AG04450 (cell line): ENCODE results near the gene PKNOX2. TPM values are rescaled to one million over a fixed set of nuclear protein-coding genes. Genes with fewer than 3 reads are reported as not detected.
A peak's percentile ranks its signal among the peaks of the same experiment; 100 is the strongest.

ENCODE experiments used
- CTCF ChIA-PET: fragments of 300-600, 350-600 bp; formaldehyde crosslinking; extraction: SDS; loops from one replicate; lab custom pipeline; 2022; ENCODE audit warnings: antibody characterized with exemption, inconsistent platforms; lab: Charles Lee
- POLR2A ChIA-PET: fragments of 350-600 bp; formaldehyde crosslinking; extraction: SDS; loops from one replicate; lab custom pipeline; 2021; ENCODE audit warnings: antibody characterized with exemption, inconsistent platforms; lab: Yijun Ruan, JAX
- DNase-seq: peaks from one replicate; pipeline ENCODE4 v3.0.0-alpha.2; 2011; ENCODE audit warnings: low read depth, low spot score
- H3K27ac ChIP-seq: one replicate; pipeline ENCODE4 v1.5.1; 2012; ENCODE audit warnings: low read depth, low read length, control low read depth
- H3K27me3 ChIP-seq: one replicate; pipeline ENCODE4 v1.6.0; 2012; ENCODE audit warnings: low read length; ENCODE audit not compliant: control insufficient read depth, insufficient read depth
- H3K4me3 ChIP-seq: 2 replicates; pipeline ENCODE4 v1.5.1; 2011; ENCODE audit warnings: mild to moderate bottlenecking, low read depth, low read length, control low read depth
- H3K9me3 ChIP-seq: 2 replicates; pipeline ENCODE4 v1.5.1; 2012; ENCODE audit warnings: low read length; ENCODE audit not compliant: control insufficient read depth, insufficient read depth
- CTCF ChIP-seq: IDR thresholded peaks from 2 replicates; pipeline ENCODE4 v1.5.1; 2011; ENCODE audit warnings: low read depth, low read length, control low read depth, inconsistent platforms
- polyA plus RNA-seq: library from polyadenylated mRNA; depleted of rRNA; stranded (reverse); fragments of >200 nt; gene quantifications from 2 replicates; pipeline ENCODE4 v1.2.3, GENCODE V29; 2011

Gene PKNOX2
- polyA plus RNA-seq, 1 experiment = 3.0 TPM

DNA sequence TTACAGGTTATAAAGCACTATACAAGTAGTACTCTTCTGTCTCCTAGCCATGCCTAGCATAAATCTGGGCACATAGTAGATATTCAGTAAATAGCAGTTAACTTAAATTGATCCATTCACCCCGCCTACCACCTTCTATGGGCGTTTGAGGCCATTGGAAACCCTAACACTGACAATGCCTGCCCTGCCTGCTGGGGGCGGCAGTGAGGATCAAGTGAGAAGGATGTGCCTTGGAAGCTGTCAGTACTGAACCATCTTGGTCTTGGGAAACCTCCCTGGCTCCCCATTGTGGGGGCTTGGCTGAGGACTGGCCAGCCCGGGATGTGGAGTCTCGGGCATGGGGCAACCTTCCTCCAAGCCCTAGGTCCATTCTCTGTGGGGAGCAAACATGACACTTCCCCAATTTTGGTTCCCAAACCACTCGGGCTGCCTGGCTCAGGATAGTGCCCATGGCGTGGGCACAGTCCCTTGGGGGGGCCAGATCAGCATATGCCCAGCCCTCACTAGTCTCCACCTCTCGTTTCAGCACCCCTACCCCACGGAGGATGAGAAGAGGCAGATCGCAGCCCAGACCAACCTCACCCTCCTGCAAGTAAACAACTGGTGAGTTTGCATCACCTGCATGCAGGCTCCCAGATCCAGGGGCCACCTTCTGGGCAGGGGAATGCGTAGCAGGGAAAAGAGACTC, 264.1 kb downstream of the PKNOX2 start:
- peaks cover 10% of the 10 kb centered on the region for H3K27me3 ChIP-seq
- no peak overlapping the region for H3K4me3 ChIP-seq
- H3K27ac ChIP-seq = no peak overlapping the region
- POLR2A ChIA-PET = no interaction called here
- no peak for DNase-seq
- CTCF ChIA-PET = interaction anchor here (0.7 to 4.0 kb wide), 24 partner anchors 7 to 552 kb away, joined by 3 to 26 read pairs (median 3); no protein-coding TSS in a partner anchor
- no peak for TF ChIP-seq CTCF
- H3K9me3 ChIP-seq = no peaks in the 10 kb centered on the region

- Histone ChIP-seq H3K27me3 (peaks cover 10% of the 10 kb centered on the region), H3K4me3 (no peak overlapping the region), H3K9me3 (no peaks in the 10 kb centered on the region), H3K27ac (no peak overlapping the region)
- CTCF ChIA-PET = interaction anchor here (0.7 to 4.0 kb wide), 28 partner anchors 8 to 553 kb away, joined by 3 to 26 read pairs (median 3); no protein-coding TSS in a partner anchor
- TF ChIP-seq CTCF = peak; percentile 79
- POLR2A ChIA-PET = no interaction called here
- DNase-seq = no peak
Measured at GRCh38 chr11:125429174-125429707, 264.7 kb downstream of the PKNOX2 start.

- Histone ChIP-seq H3K9me3 (no peaks in the 10 kb centered on the region), H3K27ac (no peak overlapping the region), H3K27me3 (peaks cover 5% of the 10 kb centered on the region), H3K4me3 (no peak overlapping the region)
- no peak for DNase-seq
- CTCF ChIA-PET = interaction anchor here (0.7 to 4.0 kb wide), 29 partner anchors 7 to 554 kb away, joined by 3 to 26 read pairs (median 3); no protein-coding TSS in a partner anchor
- no peak for TF ChIP-seq CTCF
- POLR2A ChIA-PET = no interaction called here
Measured at GRCh38 chr11:125429807-125430678, 265.5 kb downstream of the PKNOX2 start.

GRCh38 chr11:125431009-125431408, 266.5 kb downstream of the PKNOX2 start:
- ChIA-PET POLR2A (interaction anchor here (0.7 kb wide), 1 partner anchor 27 kb away, joined by 3 read pairs; no protein-coding TSS in a partner anchor), CTCF (interaction anchor here (0.6 to 3.8 kb wide), 11 partner anchors 8 to 477 kb away, joined by 3 to 26 read pairs (median 4); no protein-coding TSS in a partner anchor)
- no peak overlapping the region for H3K4me3 ChIP-seq

More at GRCh38 chr11:125431009-125431408, 266.5 kb downstream of the PKNOX2 start:
- H3K27me3 ChIP-seq = no peaks in the 10 kb centered on the region
- no peak for DNase-seq
- TF ChIP-seq CTCF = no peak
- no peak overlapping the region for H3K27ac ChIP-seq
- H3K9me3 ChIP-seq = no peaks in the 10 kb centered on the region
